Measurements from ENCODE around the gene PGAP6. TPM values are rescaled to one million over a fixed set of nuclear protein-coding genes. Genes with fewer than 3 reads are reported as not detected.
"Not testable (repeated sequence)": the region's sequence is repeated elsewhere in the genome, so short reads cannot be mapped to it uniquely, and the experiment has no call there.

Gene PGAP6
- total and polyA plus RNA-seq, 2 experiments from 2014 or later, result 133 to 205 TPM

- 69% methylated on average over 7 of the region's 7 CpGs for WGBS (ENCODE audit: low lambda C conversion rate, missing lambda C conversion rate)
- Histone ChIP-seq H3K9me2 (replicated peaks; ENCODE audit: insufficient read depth) (no peaks in the 10 kb centered on the region), H3K4me2 (no peak overlapping the region), H3K36me3 (replicated peaks; ENCODE audit: insufficient read depth, low read depth) (no peaks in the 10 kb centered on the region), H3K4me1 (ENCODE audit: insufficient read depth) (peaks cover 29% of the 10 kb centered on the region), H3K27ac (no peak overlapping the region), H2AFZ (no peak overlapping the region), H3K79me2 (peaks cover 29% of the 10 kb centered on the region), H3K9me3 (ENCODE audit: low read depth) (no peaks in the 10 kb centered on the region), H4K20me1 (ENCODE audit: insufficient read depth, poor library complexity, severe bottlenecking) (no peaks in the 10 kb centered on the region), H3K27me3 (no peaks in the 10 kb centered on the region), H3K4me3 (no peak overlapping the region)
- DNase-seq (ENCODE audit: low spot score), result peak; percentile 51
- peak; percentile 48 for TF ChIP-seq CTCF (IDR thresholded peaks at IDR 0.05; ENCODE audit: poor library complexity)
- TF ChIP-seq EZH2 (IDR thresholded peaks at IDR 0.05; ENCODE audit: borderline replicate concordance), result no peak
These were observed 10.1 kb upstream of the PGAP6 start for GRCh38 chr16:391885-392335.

GRCh38 chr16:389352-389751, 7.6 kb upstream of the PGAP6 start:
- peak overlapping the region; percentile 88 for H3K27ac ChIP-seq
- H3K79me2 ChIP-seq, result peaks cover 25% of the 10 kb centered on the region
- no peaks in the 10 kb centered on the region for H3K36me3 ChIP-seq (replicated peaks; ENCODE audit: insufficient read depth, low read depth)
- H3K9me3 ChIP-seq (ENCODE audit: low read depth), result no peaks in the 10 kb centered on the region
- TF ChIP-seq CTCF (IDR thresholded peaks at IDR 0.05; ENCODE audit: poor library complexity) (no peak), EZH2 (IDR thresholded peaks at IDR 0.05; ENCODE audit: borderline replicate concordance) (no peak), EZH2phosphoT487 (IDR thresholded peaks at IDR 0.05; ENCODE audit: low read depth, severe bottlenecking, unreplicated experiment) (no peak)
- WGBS (ENCODE audit: low lambda C conversion rate, missing lambda C conversion rate), result 81% methylated on average over 10 of the region's 10 CpGs
- H3K27me3 ChIP-seq, result no peaks in the 10 kb centered on the region
- peak; percentile 16 for DNase-seq (ENCODE audit: low spot score)
- no peak overlapping the region for H3K4me3 ChIP-seq
- no peak overlapping the region for H3K4me2 ChIP-seq
- no peak overlapping the region for H2AFZ ChIP-seq
- H3K9me2 ChIP-seq (replicated peaks; ENCODE audit: insufficient read depth), result no peaks in the 10 kb centered on the region
- peaks cover 24% of the 10 kb centered on the region for H3K4me1 ChIP-seq (ENCODE audit: insufficient read depth)
- no peaks in the 10 kb centered on the region for H4K20me1 ChIP-seq (ENCODE audit: insufficient read depth, poor library complexity, severe bottlenecking)

GRCh38 chr16:387761-388666, 6.2 kb upstream of the PGAP6 start:
- H2AFZ ChIP-seq, result peak overlapping the region; percentile 14
- H4K20me1 ChIP-seq (ENCODE audit: insufficient read depth, poor library complexity, severe bottlenecking); H3K36me3 ChIP-seq (replicated peaks; ENCODE audit: insufficient read depth, low read depth); H3K9me2 ChIP-seq (replicated peaks; ENCODE audit: insufficient read depth); H3K9me3 ChIP-seq (ENCODE audit: low read depth); H3K27me3 ChIP-seq: not testable (repeated sequence)
- peaks cover 17% of the 10 kb centered on the region for H3K79me2 ChIP-seq
- WGBS (ENCODE audit: low lambda C conversion rate, missing lambda C conversion rate), result 14% methylated on average over 20 of the region's 20 CpGs
- DNase-seq (ENCODE audit: low spot score), result peak; percentile 71
- peak overlapping the region; percentile 71 for H3K4me2 ChIP-seq
- peak overlapping the region; percentile 15 for H3K4me3 ChIP-seq
- H3K27ac ChIP-seq, result peak overlapping the region; percentile 88
- peak; percentile 28 for TF ChIP-seq CTCF (IDR thresholded peaks at IDR 0.05; ENCODE audit: poor library complexity)
- H3K4me1 ChIP-seq (ENCODE audit: insufficient read depth), result peaks cover 35% of the 10 kb centered on the region

Measured in hepatocyte (in vitro differentiated cells).